Loucy (cell line): Measurements from ENCODE around the gene CPT1B.

ENCODE experiments used
- H2AFZ ChIP-seq: fragments of 200-600 bp; sonication (generic); 2 replicates; pipeline ENCODE4 v1.6.0; 2016; ENCODE audit warnings: antibody characterized with exemption, mild to moderate bottlenecking, low read length, moderate library complexity
- H3F3A ChIP-seq: fragments of 200-600 bp; 2 replicates; pipeline ENCODE4 v1.6.0; 2016; ENCODE audit warnings: antibody characterized with exemption, low read depth, mild to moderate bottlenecking
- H3K27me3 ChIP-seq: fragments of 200-600 bp; sonication (generic); 2 replicates; pipeline ENCODE4 v1.6.1; 2014; ENCODE audit warnings: low read length, mild to moderate bottlenecking; ENCODE audit not compliant: insufficient read depth, poor library complexity, severe bottlenecking
- H3K36me3 ChIP-seq: fragments of 200-600 bp; sonication (generic); 2 replicates; pipeline ENCODE4 v1.6.1; 2016; ENCODE audit warnings: low read length; ENCODE audit not compliant: insufficient read depth
- H3K4me1 ChIP-seq: fragments of 200-600 bp; sonication (generic); 2 replicates; pipeline ENCODE4 v1.5.1; 2014; ENCODE audit warnings: low read length, mild to moderate bottlenecking; ENCODE audit not compliant: insufficient read depth, poor library complexity, severe bottlenecking
- H3K4me2 ChIP-seq: fragments of 200-600 bp; sonication (generic); 2 replicates; pipeline ENCODE4 v1.6.0; 2014; ENCODE audit warnings: antibody characterized with exemption, low read length, low read depth, mild to moderate bottlenecking; ENCODE audit not compliant: poor library complexity, severe bottlenecking
- H3K4me3 ChIP-seq: fragments of 200-600 bp; sonication (generic); 2 replicates; pipeline ENCODE4 v1.5.1; 2014; ENCODE audit warnings: low read length, mild to moderate bottlenecking, mixed read lengths; ENCODE audit not compliant: poor library complexity, severe bottlenecking
- H3K79me2 ChIP-seq: fragments of 200-600 bp; sonication (generic); 2 replicates; pipeline ENCODE4 v1.6.1; 2014; ENCODE audit warnings: low read length; ENCODE audit not compliant: insufficient read depth
- H3K9ac ChIP-seq: fragments of 200-600 bp; sonication (generic); 2 replicates; pipeline ENCODE4 v1.6.0; 2014; ENCODE audit warnings: mild to moderate bottlenecking, low read depth, low read length, moderate library complexity; ENCODE audit not compliant: poor library complexity, severe bottlenecking
- H3K9me2 ChIP-seq: fragments of 200-600 bp; sonication (generic); replicated peaks from 2 replicates; pipeline ENCODE4 v1.6.1; 2016; ENCODE audit warnings: low read depth, low read length, mixed read lengths
- H3K9me3 ChIP-seq: fragments of 200-600 bp; sonication (generic); 2 replicates; pipeline ENCODE4 v1.6.1; 2014; ENCODE audit warnings: mild to moderate bottlenecking, antibody characterized with exemption, low read length, low read depth; ENCODE audit not compliant: insufficient read depth
- H4K20me1 ChIP-seq: fragments of 200-600 bp; sonication (generic); 2 replicates; pipeline ENCODE4 v1.6.0; 2014; ENCODE audit warnings: antibody characterized with exemption, low read length, mild to moderate bottlenecking; ENCODE audit not compliant: insufficient read depth, poor library complexity, severe bottlenecking
- EZH2phosphoT487 ChIP-seq: fragments of 200-600 bp; IDR thresholded peaks from 2 replicates; pipeline ENCODE4 v1.6.1; 2018; ENCODE audit warnings: antibody characterized with exemption, mild to moderate bottlenecking, moderate library complexity, borderline replicate concordance
- TF ChIP-seq, protein P1 (sequence below): fragments of 200-600 bp; sonication (generic); conservative IDR thresholded peaks from 2 replicates; pipeline ENCODE4 v1.5.1; 2014; ENCODE audit warnings: mild to moderate bottlenecking, antibody characterized with exemption, low read length

Gene CPT1B

DNA sequence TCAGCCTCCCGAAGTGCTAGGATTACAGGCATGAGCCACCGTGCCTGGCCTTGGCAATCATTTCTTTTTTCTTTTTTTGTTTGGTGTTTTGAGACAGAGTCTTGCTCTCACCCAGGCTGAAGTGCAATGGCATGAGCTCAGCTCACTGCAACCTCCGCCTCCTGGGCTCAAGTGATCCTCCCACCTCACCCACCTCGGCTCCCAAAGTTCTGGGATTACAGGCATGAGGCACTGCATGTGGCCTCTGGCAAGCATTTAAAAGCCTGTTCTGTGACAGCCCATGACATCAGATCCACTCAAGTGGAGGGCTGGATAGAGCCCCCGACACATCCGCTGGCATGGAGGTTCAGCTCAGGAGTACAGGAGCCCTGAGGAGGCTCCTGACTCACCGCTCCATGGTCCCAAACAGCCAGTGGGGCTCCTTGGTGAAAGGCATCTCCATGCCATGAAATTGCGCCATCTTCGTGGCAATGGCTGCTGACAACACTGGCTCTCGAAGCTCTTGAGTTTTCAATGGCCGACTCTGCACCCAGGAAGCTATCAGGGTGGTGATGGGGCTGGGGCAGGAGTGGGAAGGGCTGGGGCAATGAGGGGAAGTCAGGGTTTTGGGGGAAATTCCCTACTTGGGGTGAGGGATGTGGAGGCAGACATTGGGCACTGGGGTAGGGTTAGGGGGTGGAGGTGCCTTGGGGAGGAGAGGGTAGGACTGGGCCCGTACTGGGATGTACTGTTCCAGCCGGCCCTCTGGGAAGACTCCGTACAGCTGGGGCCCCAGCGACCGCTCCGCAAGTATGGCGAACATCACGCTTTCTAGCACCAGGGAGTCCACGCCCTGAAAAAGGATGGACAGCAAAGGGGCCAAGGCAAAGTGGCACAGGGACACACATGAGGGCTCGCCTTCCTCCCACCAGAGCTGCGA is 3.1 kb upstream of the CPT1B start:
- Histone ChIP-seq H3K4me2 (peak overlapping the region; percentile 97), H3K79me2 (peaks cover 24% of the 10 kb centered on the region), H2AFZ (no peak overlapping the region), H3K9me2 (no peaks in the 10 kb centered on the region), H3K9me3 (no peaks in the 10 kb centered on the region), H3K4me3 (peak overlapping the region; percentile 93), H3K27me3 (no peaks in the 10 kb centered on the region), H3K36me3 (no peaks in the 10 kb centered on the region), H3K4me1 (peaks cover 28% of the 10 kb centered on the region), H3F3A (no peaks in the 10 kb centered on the region), H4K20me1 (peaks cover 3% of the 10 kb centered on the region), H3K9ac (peak overlapping the region; percentile 94)
- TF ChIP-seq EZH2phosphoT487, result no peak

DNA sequence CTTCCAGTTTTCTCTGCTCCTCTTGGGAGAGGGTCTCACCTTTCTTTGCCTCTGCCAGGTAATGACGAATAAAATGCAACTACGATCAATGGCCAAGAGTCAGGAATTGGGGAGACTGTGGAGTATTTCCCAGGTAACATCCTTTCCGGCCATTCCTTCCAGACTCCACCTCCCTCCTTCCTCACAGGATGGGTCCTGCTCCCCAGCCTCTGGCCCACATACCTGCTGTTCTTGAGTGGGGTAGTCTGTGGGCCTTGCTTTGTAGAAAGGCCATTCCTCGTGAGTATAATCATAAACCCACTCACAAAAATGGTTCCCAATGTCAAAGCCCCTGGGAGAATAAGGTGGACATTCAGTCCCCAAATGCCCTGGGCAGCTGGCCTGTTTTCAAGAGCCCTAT is 1.5 kb upstream of the CPT1B start:
- H3K9me2 ChIP-seq, result no peaks in the 10 kb centered on the region
- no peaks in the 10 kb centered on the region for H3K27me3 ChIP-seq
- no peak for TF ChIP-seq EZH2phosphoT487
- TF ChIP-seq, protein P1, sequence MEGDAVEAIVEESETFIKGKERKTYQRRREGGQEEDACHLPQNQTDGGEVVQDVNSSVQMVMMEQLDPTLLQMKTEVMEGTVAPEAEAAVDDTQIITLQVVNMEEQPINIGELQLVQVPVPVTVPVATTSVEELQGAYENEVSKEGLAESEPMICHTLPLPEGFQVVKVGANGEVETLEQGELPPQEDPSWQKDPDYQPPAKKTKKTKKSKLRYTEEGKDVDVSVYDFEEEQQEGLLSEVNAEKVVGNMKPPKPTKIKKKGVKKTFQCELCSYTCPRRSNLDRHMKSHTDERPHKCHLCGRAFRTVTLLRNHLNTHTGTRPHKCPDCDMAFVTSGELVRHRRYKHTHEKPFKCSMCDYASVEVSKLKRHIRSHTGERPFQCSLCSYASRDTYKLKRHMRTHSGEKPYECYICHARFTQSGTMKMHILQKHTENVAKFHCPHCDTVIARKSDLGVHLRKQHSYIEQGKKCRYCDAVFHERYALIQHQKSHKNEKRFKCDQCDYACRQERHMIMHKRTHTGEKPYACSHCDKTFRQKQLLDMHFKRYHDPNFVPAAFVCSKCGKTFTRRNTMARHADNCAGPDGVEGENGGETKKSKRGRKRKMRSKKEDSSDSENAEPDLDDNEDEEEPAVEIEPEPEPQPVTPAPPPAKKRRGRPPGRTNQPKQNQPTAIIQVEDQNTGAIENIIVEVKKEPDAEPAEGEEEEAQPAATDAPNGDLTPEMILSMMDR, result no peak
- H3K9ac ChIP-seq, result no peak overlapping the region
- H3K4me1 ChIP-seq, result peaks cover 18% of the 10 kb centered on the region
- no peaks in the 10 kb centered on the region for H3K36me3 ChIP-seq
- no peak overlapping the region for H2AFZ ChIP-seq
- no peak overlapping the region for H3K4me3 ChIP-seq
- no peak overlapping the region for H3K4me2 ChIP-seq
- no peaks in the 10 kb centered on the region for H3F3A ChIP-seq
- peaks cover 3% of the 10 kb centered on the region for H4K20me1 ChIP-seq
- peaks cover 24% of the 10 kb centered on the region for H3K79me2 ChIP-seq
- no peaks in the 10 kb centered on the region for H3K9me3 ChIP-seq

DNA sequence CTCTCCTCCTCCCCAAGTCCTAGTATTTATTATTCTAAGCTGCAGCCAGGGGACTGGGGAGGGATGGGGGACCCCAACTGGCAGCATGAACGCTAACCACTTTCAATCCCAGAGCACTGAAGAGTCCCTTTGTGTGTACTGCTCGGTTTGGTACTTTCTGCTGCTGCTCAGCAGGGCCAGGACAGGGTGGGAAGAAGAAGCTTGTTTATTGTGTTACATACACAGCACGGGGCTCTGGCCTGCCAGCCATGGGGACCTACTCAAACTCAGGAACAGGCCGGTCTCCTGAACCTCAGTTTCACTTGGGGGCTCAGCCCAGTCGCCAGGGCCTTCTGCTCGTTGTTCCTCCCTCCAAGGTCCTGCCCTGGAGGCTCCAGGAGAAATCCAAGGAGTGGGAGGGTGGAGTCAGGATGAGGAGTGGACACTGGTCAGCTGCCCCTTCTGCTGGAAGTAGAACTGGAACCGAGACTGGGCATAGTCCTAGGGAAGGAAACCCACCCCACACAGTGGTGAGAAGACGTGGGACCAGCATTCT is 616 bp upstream of the CPT1B start:
- H3K4me2 ChIP-seq, result no peak overlapping the region
- no peaks in the 10 kb centered on the region for H3F3A ChIP-seq
- no peaks in the 10 kb centered on the region for H3K9me3 ChIP-seq
- H3K36me3 ChIP-seq, result no peaks in the 10 kb centered on the region
- H4K20me1 ChIP-seq, result peaks cover 3% of the 10 kb centered on the region
- no peaks in the 10 kb centered on the region for H3K27me3 ChIP-seq
- H3K9me2 ChIP-seq, result no peaks in the 10 kb centered on the region
- no peak overlapping the region for H3K9ac ChIP-seq
- peaks cover 24% of the 10 kb centered on the region for H3K79me2 ChIP-seq
- peaks cover 17% of the 10 kb centered on the region for H3K4me1 ChIP-seq
- TF ChIP-seq, protein P1, result no peak
- TF ChIP-seq EZH2phosphoT487, result no peak
- no peak overlapping the region for H2AFZ ChIP-seq
- H3K4me3 ChIP-seq, result no peak overlapping the region
